NAMALWA (cell line): ENCODE measurements around the gene CEPT1.

Experiments
- DNase-seq: peaks from one replicate; pipeline ENCODE4 v3.0.0-alpha.2; 2015; ENCODE audit warnings: low spot score

The CEPT1 gene

GRCh38 chr1:111192658-111193519, 52.9 kb downstream of the CEPT1 start:
- DNase-seq, result no peak

DNA sequence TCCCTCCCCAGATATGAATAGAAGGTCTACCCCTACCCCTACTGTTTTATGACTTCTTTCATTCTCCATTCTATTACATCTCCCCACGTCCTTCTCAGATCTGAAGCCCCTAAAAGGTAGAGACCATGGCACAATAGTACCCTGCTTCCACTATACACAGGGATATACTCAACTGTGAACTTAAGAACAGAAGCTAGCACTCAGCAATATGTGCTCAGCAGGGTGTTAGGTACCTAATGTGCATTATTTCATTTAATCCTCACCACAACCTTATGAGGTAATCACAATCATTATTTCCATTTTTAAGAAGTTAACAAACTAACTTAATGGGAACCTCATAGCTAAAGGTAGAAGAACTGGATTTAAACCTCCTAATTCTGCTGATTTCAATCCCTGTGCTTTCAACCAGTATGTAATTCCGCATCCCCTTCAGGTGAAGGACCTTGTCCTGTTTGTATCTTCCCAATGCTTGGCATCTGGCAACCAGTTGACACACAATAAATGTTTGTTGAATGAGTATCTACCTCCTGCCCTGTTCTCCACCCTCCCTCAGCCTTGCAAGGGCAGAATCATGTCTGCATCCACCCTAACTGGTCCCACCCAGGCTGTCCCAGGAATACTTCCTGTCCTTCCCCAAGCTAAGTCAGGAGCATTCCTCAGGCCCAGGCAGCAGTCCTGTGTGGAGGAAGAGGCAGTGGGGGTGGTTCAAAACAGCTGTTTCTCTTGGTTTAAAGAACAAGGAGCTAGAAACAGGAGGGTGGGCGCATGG, 53.9 kb downstream of the CEPT1 start:
- no peak for DNase-seq

GRCh38 chr1:111195002-111195684, 55.1 kb downstream of the CEPT1 start:
- DNase-seq, result no peak

GRCh38 chr1:111196213-111196612, 56.2 kb downstream of the CEPT1 start:
- no peak for DNase-seq

DNA sequence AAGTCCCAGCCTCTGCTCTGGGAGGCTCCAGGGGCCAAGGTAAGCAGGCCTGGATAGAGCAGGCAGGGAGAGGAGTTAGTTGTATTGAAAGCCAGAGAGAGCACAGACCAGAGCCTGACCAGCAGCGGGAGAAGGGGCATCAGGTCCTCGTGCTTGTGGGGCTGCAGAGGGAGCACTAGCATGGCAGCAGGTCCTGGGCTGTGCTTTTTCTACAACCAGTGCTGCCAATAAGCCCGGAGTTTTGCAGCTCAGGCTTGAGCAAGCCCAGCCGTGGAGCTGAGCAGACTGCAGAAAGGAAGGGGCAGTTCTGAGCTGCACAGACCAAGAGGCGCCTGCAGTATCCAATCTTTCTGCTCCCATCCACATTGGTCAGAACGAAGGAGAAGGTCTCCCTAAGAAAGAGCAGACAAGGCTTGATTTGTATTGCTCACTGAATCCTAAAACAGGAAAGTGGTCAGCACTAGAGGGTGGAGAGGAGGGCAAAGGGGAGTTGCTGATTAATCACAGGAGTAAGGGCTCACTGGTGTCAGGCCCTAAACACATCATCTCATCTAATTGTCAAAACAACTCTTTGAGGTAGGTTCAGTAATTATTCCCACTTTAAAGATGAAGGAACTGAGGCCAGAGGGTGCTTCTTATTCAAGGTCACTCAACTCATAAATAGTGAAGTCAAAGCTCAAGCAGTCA, 57.7 kb downstream of the CEPT1 start:
- DNase-seq, result peak; percentile 56

DNA sequence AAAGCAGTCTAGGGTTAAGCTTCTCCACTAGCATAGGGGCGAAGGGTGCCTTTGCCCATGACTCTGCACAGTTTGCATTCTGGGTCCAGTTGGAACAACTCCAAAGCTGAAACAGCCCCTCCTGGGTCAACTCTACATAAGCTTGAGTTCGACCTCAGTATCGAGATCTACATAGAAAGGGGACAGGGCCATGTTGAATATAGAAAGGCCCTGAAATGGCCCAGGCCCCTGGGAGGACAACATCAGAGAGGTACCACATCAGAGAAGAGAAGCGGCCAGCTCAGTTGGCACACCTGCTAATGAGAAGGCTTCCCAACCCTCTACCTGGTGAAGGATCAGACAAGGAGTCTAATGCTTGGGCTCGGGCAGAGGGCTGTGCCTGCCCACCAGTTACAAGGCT, 58.8 kb downstream of the CEPT1 start:
- DNase-seq, result no peak

GRCh38 chr1:111199329-111199728, 59.3 kb downstream of the CEPT1 start:
- DNase-seq, result no peak

GRCh38 chr1:111199881-111200801, 60.1 kb downstream of the CEPT1 start, which contains the start of gene DENND2D:
DENND2D (minus strand) TSS chr1:111200646; CDS start chr1:111200459, 187 bp downstream.
- no peak for DNase-seq

- DNase-seq, result no peak
Measured at GRCh38 chr1:111200802-111201161, 60.8 kb downstream of the CEPT1 start.

DNA sequence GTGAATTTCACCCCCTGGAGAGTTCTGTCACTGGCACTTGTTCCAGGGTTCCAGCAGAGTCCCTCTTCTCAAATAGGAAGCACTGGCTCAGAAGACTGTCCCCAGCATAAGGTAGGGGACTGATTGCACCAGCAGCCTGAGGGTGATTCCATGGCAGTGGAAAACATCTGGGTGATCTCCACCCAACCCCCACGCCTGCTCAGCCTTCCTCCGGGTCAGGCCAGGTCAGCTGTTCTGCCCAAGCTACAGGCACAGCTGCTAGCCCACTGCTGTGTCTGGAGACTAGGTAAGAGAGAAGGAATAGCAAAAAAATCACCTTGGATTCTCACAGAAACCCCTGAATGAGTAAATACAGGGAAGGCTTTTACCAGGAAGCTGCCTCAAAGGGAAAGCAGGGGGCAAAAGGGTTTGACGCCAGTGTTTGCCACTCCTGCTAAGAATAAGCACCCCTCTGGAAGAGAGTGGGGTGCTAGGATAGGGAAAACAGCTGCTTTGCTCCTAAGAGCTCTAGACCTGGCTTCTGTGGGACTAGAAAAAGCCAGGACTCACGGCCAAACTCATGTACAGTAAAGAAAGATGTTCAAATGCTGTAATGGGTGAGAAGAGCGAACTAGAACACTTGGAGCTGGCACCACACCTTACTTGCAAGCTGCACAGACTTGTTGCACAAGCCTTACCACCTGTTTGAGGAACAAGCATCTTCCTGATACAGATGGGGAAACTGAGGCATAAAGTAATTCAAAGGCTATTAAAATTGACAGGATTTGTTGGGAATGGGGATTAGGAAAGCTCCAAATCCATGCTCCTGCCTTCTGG, 61.5 kb downstream of the CEPT1 start:
- no peak for DNase-seq

DNA sequence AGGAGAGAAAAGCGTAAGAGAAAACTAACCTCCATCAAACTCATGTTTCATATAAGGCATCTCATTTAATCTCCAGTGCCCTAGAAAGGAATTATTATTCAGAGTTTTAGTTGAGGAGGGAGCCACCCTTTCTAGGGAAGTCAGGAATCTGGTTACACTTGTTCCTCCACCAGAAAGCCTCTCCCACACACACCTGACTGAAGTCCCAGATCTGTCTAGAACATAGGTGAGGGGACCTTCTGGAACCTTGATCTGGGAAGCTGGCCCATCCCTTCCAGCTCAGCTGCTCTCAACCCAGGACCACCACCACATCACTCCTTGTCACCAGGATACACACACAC, 62.3 kb downstream of the CEPT1 start:
- no peak for DNase-seq

DNA sequence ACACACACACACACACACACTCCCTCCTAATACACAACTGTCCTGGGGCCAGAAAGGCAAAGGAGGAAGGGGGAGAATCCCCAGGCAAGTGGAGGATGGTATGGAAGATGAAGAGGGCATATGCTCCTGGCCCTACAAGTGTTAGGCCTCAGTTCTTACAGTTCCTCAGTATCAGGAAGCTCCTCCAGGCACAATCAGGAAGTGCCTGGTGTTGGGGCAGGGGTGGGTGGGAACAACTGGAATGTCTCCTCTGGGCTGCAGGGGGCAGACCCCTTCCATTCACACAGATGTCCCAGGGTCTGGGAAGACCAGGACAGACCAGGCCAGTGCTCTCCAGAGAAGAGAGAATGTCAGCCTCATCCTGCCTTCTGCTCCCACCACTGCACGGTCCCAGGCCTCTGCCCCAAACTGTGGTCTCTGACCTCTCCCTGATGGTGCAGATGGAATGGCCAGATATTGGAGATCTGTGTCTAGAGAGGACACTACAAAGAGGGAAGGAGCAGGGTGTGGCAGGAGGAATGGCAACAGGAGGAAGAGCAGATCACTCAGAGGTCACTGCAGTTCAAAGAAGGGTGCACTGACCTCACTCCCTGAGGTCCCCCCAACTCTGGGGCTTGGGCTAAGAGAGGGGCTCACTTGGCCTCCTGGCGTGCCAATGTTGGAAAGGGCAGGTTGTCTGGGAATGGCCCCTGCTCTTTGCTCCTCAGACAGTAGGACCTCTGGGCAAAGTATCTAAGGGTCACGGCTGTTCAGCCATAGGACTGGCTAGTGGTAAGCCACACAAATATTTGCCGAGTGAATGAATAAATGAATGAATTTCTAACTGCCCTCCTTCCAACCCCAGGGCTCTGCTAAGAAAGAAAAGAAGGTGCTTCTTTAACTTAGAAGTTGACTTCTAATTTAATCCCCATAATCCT, 62.9 kb downstream of the CEPT1 start:
- DNase-seq, result no peak

GRCh38 chr1:111203681-111204200, 63.7 kb downstream of the CEPT1 start:
- DNase-seq, result peak; percentile 76

- DNase-seq, result peak; percentile 51
Measured at GRCh38 chr1:111204201-111204982, 64.4 kb downstream of the CEPT1 start.

DNA sequence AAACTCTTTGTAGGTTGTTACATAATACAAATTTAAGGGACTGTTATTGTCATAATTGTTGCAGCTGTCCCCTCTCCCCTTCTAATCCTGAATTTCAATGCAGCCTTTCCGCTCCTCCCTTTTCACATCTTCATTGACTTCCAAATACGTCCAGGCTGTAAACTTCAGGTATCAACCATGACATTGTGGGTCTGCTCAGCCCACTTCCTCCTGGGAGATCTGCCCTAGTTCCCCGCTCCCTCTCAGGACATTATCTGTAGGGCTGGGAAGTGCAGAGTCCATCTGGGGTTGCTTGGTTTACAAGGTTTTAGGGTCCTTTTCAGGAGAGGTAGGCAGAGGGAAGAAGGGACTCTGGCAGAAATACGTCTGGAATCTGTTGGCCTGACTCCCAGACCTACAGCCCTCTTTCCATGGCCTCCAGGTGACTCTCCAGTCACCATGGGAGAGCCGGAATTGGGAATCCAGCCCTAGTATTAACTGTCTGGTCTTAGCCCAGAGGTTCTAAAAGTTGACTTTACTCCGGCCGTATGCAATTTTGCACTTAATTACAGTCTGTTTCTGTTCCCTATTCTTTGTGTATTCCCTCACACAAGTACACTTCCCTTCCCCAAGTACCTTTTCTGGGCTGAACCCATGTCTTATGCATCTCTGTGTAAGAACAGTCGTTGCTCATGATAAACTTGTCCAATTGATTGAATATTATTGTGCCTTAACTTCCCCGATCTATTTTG, 65.1 kb downstream of the CEPT1 start:
- DNase-seq, result peak; percentile 28

GRCh38 chr1:111205714-111206050, 65.7 kb downstream of the CEPT1 start:
- peak; percentile 25 for DNase-seq

DNA sequence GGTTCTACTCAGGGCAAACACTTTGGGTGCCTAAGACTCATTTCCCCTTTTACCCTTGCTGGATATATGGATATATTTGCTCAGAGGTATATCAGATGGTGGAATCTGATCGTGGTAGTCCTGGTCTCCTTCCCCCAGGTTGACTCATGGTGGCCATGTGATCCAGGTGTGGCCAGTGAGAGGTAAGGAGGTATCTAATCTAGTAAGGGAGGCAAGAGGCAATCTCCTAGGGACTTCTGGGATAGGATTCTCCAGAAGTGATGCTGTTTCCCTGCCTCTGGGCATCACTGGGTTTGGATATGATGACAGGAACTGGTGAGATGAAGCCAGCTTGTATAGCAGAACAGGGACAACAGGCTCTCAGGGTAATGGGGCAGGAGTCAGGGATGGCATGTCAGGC, 68.9 kb downstream of the CEPT1 start:
- DNase-seq, result no peak
